Aorta (tissue), 5 donors: ENCODE measurements around the gene HECA. TPM values are rescaled to one million over a fixed set of nuclear protein-coding genes. Genes with fewer than 3 reads are reported as not detected.
"Not testable (repeated sequence)": the region's sequence is repeated elsewhere in the genome, so short reads cannot be mapped to it uniquely, and the experiment has no call there.

Experiments used
- ATAC-seq: fragments of 200-7000 bp; cut with Tn5 transposase; one replicate; pipeline ENCODE4 v1.9.1; 2022; ENCODE audit warnings: moderate library complexity; ENCODE audit not compliant: low FRiP score
- DNase-seq, 2 donors: peaks; one replicate each; pipeline ENCODE4 v3.0.0-alpha.2; 2020
- H3K27ac ChIP-seq, 2 donors: one replicate each; pipeline ENCODE4 v1.5.1; 2013; ENCODE audit warnings: low read length in 2 of 2, mild to moderate bottlenecking in 2 of 2, moderate library complexity in 2 of 2, control low read depth in 1 of 2, inconsistent platforms in 1 of 2, low read depth in 1 of 2
- H3K27me3 ChIP-seq, 2 donors: one replicate each; pipeline ENCODE4 v1.6.1; 2013; ENCODE audit warnings: control low read depth in 1 of 2, low read length in 1 of 2, mild to moderate bottlenecking in 1 of 2, moderate library complexity in 1 of 2; ENCODE audit not compliant: insufficient read depth in 2 of 2, control insufficient read depth in 1 of 2
- H3K36me3 ChIP-seq, 2 donors: one replicate each; pipeline ENCODE4 v1.6.1; 2013; ENCODE audit warnings: control low read depth in 1 of 2, low read length in 1 of 2, mild to moderate bottlenecking in 1 of 2; ENCODE audit not compliant: insufficient read depth in 2 of 2, control insufficient read depth in 1 of 2
- H3K4me1 ChIP-seq, 2 donors: one replicate each; pipeline ENCODE4 v1.6.1; 2013; ENCODE audit warnings: low read length in 2 of 2, control low read depth in 1 of 2, mild to moderate bottlenecking in 1 of 2, moderate library complexity in 1 of 2; ENCODE audit not compliant: insufficient read depth in 2 of 2, control insufficient read depth in 1 of 2
- H3K4me3 ChIP-seq, 2 donors: one replicate each; pipeline ENCODE4 v1.5.1; 2013; ENCODE audit warnings: low read length in 2 of 2, control low read depth in 1 of 2, mild to moderate bottlenecking in 1 of 2
- H3K9me3 ChIP-seq: one replicate; pipeline ENCODE4 v1.6.1; 2013; ENCODE audit warnings: mild to moderate bottlenecking, low read length; ENCODE audit not compliant: control insufficient read depth
- WGBS, 2 donors: extraction: QIAGEN DNeasy Blood & Tissue Kit; methylation state at CpG; one replicate each; pipeline ENCODE4 v1.1.7; 2013; 5-methylcytosine and 5-hydroxymethylcytosine counted together
- intact Hi-C, 2 donors: fragments of 100-400 bp; cut with DNase I; formaldehyde crosslinking; loops; one replicate each; pipeline versions ENCODE4 v1.14.2 to v1.15.0; 2022
- polyA plus RNA-seq, 2 donors: library from polyadenylated mRNA; stranded (reverse); fragments of 200-250 nt; gene quantifications; one replicate each; pipeline ENCODE4 v1.2.3, GENCODE V29; 2013
- total RNA-seq, 2 donors: library from RNA; stranded (reverse); fragmentation: NEBNext Ultra II Directional; extraction: Animal tissue kit (Norgen Biotek cat#: 25700); gene quantifications; one replicate each; pipeline ENCODE4 v1.2.1, GENCODE V29; 2021
- donor health status: healthy with polysubstance abuse.
- donor health status: Bipolar disorder and iron deficiency.
- donor health status: DM: no; HTN: no; CAD: no.
- donor health status: DM: no; HTN: no; CAD: no.
- donor health status: DM: yes; HTN: yes; CAD: no.

HECA gene
- total and polyA plus RNA-seq, 4 donors = 12.4 to 53.2 (median 38.0) TPM

DNA sequence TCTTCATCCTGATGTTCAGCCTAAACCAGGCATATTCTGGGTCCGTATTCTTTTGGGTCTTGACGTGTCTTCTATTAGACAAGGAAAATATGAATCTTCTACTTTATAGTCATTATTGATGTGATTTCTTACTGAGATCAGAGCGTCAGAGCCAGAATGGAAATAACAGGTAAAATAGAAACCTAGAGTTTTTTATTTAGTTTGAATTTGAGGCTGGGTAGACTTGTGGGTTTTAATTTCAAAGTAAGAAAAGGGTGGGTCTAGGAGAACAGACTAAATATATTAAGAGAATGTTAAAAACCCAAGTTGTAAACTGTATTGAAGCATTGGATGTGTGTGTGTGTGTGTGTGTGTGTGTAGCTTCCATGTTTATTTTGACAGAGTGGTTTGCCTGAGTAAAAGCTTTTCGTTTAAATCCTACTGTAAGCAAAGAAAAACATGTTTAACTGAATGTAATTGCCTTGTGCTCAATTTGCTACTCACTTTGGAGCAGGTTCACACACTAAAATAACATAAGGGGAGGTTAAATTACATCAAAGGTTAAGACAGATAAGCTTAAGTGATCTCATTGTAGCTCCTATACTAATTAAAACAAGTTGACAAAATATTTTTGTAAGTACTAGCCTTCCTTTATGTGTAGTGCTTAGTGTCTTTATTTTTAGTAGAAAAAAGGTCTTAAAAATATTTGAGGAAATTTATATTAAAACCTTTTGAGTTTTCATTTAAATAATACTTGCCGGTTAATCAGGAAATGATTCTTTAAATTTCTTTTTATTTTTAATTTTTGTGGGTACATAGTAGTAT lies 17.4 kb downstream of the HECA start:
- no peak overlapping the region for H3K4me3 ChIP-seq
- H3K27ac ChIP-seq = no peak overlapping the region
- ATAC-seq (no peak), DNase-seq (no peak)
- no peaks in the 10 kb centered on the region for H3K27me3 ChIP-seq
- peaks cover 12 to 32% of the 10 kb centered on the region in 2 donors for H3K4me1 ChIP-seq
- H3K36me3 ChIP-seq = no peaks in the 10 kb centered on the region
- H3K9me3 ChIP-seq = no peaks in the 10 kb centered on the region
- intact Hi-C loops = no loop called here
- 56 to 59% methylated on average over 5 of the region's 5 CpGs for WGBS, 2 donors

DNA sequence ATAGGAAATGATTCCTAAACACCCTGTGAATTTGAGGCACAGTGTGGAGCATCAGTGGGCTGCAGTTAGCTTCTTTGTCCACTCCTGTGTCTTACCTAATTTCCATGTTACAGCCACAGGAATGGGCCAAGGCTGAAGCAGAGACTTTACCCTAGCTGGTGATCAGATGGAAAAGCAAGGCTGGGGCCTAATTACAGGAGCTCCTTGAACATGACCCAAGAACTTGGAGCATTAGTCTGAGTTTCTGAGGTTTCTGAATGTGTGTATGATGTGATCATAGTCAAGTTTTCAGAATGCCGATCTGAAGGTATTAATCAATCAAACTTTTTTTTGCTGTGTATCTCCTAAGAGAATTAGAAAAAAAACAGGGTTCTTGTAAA lies 18.0 kb downstream of the HECA start:
- ATAC-seq (no peak), DNase-seq (no peak)
- Histone ChIP-seq H3K9me3 (no peaks in the 10 kb centered on the region), H3K4me3 (no peak overlapping the region), H3K27me3 (no peaks in the 10 kb centered on the region), H3K36me3 (no peaks in the 10 kb centered on the region), H3K27ac (no peak overlapping the region), H3K4me1 (peaks cover 12 to 27% of the 10 kb centered on the region in 2 donors)
- WGBS, 2 donors = 44 to 63% methylated on average over 1 of the region's 1 CpG
- intact Hi-C loops = no loop called here

DNA sequence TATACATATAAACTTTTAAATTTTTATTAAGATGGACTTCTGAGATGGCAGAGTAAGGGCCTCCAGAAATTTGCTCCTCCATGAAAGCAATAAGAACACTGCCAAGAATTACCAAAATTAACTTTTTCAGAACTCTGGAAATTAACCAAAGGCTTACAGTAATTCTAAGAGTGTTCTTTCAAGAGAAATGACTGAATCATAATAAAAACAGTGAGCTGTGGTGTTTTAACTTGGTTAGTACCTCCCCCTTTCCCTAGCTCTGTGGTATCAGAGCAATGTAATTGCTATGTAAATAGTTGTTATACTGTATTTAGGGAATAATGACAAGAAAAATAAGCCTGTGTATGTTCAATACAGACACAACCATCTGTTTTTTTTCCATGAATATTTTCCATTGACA lies 19.0 kb downstream of the HECA start:
- no peaks in the 10 kb centered on the region for H3K9me3 ChIP-seq
- peaks cover 12 to 25% of the 10 kb centered on the region in 2 donors for H3K4me1 ChIP-seq
- intact Hi-C loops = no loop called here
- no peaks in the 10 kb centered on the region for H3K27me3 ChIP-seq
- DNase-seq (no peak), ATAC-seq (peak; percentile 42)
- H3K27ac ChIP-seq = no peak overlapping the region
- H3K36me3 ChIP-seq = no peaks in the 10 kb centered on the region
- H3K4me3 ChIP-seq = no peak overlapping the region

DNA sequence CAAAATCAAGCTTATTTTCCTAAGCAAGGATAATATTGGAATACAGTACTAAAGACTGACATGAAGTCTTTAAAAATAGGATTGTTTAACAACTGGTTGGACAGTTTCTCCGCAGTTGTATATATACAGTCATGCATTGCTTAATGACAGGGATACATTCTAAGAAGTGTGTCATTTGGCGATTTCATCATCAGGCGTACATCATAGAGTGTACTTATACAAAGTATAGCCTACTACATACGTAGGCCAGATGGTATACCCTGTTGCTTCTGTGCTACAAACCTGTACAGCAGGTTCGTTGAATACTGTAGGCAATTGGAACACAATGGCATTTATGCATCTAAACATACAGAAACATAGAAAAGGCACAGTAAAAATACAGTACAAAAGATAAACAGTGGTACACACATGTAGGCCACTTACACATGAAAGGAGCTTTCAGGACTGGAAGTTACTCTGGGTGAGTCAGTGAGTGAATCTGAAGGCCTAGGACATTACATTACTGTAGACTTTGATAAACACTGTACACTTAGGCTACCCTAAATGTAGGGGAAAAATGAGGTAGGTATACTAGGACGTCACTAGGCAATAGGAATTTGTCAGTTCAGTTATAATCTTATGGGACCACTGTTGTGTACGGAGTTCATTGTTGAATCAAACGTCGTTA lies 20.1 kb downstream of the HECA start:
- 92 to 93% methylated on average over 9 of the region's 9 CpGs for WGBS, 2 donors
- H3K27ac ChIP-seq = no peak overlapping the region
- no peaks in the 10 kb centered on the region for H3K27me3 ChIP-seq
- H3K4me1 ChIP-seq = peaks cover 4 to 16% of the 10 kb centered on the region in 2 donors
- ATAC-seq (no peak), DNase-seq (no peak)
- no peak overlapping the region for H3K4me3 ChIP-seq
- no peaks in the 10 kb centered on the region for H3K36me3 ChIP-seq
- intact Hi-C loops = no loop called here
- H3K9me3 ChIP-seq = no peaks in the 10 kb centered on the region

DNA sequence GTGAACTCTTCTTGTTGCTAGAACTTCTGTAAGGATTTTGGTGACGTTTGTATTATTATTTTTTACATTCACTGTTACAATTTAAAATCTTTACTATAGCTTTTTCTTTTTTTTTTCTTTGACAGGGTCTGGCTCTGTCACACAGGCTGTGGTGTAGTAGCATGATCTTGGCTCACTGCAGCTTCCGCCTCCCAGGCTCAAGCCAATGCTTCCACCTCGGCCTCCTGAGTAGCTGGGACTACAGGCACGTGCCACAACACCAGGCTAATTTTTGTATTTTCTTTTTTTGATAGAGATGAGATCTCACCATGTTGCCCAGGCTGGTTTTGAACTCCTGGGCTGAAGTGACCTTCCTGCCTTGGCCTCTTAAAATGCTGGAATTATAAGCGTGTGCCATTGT lies 21.2 kb downstream of the HECA start:
- 58 to 71% methylated on average over 5 of the region's 5 CpGs for WGBS, 2 donors
- DNase-seq (no peak), ATAC-seq (no peak)
- peaks cover 4 to 16% of the 10 kb centered on the region in 2 donors for H3K4me1 ChIP-seq
- intact Hi-C loops = no loop called here
- no peak overlapping the region for H3K27ac ChIP-seq
- no peak overlapping the region for H3K4me3 ChIP-seq
- H3K9me3 ChIP-seq = no peaks in the 10 kb centered on the region
- H3K36me3 ChIP-seq = no peaks in the 10 kb centered on the region
- no peaks in the 10 kb centered on the region for H3K27me3 ChIP-seq

DNA sequence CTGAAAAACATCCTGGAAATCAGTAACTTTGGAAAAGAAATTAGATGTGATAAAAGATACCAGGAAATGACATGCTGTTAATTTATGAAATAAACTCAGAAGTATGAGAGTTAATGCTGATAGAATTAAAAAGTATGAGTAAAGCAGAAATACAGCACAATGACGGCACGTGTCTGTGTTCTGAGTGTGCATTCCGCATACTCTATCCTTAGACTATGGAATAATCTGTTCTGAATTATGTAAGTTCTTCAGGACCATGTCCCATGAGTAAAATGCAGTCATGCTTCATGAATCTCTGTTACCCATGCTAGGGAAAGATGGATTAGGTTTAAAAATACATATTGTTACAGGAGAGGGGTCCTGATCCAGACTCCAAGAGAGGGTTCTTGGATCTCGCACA lies 21.7 kb downstream of the HECA start:
- H3K27ac ChIP-seq = no peak overlapping the region
- H3K27me3 ChIP-seq = no peaks in the 10 kb centered on the region
- H3K36me3 ChIP-seq = no peaks in the 10 kb centered on the region
- WGBS, 2 donors = 75 to 84% methylated on average over 4 of the region's 4 CpGs
- no peak overlapping the region for H3K4me3 ChIP-seq
- intact Hi-C loops = no loop called here
- no peaks in the 10 kb centered on the region for H3K9me3 ChIP-seq
- H3K4me1 ChIP-seq = peaks cover 4 to 16% of the 10 kb centered on the region in 2 donors
- no peak for DNase-seq
- ATAC-seq = no peak

DNA sequence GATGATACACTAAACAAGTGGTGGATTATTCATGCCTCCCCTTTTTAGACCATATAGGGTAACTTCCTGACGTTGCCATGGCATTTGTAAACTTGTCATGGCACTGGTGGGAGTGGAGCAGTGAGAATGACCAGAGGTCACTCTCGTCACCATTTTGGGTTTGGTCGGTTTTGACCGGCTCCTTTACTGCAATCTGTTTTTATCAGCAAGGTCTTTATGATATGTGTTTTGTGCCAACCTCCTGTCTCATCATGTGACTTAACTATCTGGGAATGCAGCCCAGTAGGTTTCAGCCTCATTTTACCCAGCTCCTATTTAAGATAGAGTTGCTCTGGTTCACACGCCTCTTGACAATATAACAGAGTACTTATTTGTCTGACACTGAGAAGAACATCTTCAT lies 22.2 kb downstream of the HECA start:
- H3K36me3 ChIP-seq, H3K9me3 ChIP-seq, ATAC-seq, DNase-seq, H3K27ac ChIP-seq, H3K4me3 ChIP-seq, H3K27me3 ChIP-seq, intact Hi-C loops: not testable (repeated sequence)
- 68 to 76% methylated on average over 5 of the region's 5 CpGs for WGBS, 2 donors
- peaks cover 4 to 16% of the 10 kb centered on the region in 2 donors for H3K4me1 ChIP-seq

DNA sequence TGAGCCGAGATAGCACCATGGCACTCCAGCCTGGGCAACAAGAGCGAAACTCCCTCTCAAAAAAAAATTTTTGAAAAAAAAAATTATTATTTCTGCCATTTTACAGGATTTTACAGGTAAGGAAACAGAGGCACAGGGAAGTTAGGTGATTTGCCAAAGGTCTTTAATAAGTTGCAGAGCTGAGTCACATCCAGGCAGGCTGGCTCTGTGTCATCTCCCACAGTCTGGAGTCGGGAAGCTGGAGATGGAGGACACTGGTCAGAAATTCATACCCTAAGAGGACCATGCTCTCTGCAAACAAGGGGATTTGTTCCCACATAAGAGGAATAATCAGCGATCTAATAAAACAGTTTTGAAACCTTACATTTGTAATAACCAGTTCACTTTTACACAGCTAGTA lies 24.1 kb downstream of the HECA start:
- no peak overlapping the region for H3K27ac ChIP-seq
- intact Hi-C loops = no loop called here
- peaks cover 0 to 14% of the 10 kb centered on the region in 2 donors for H3K4me1 ChIP-seq
- no peaks in the 10 kb centered on the region for H3K36me3 ChIP-seq
- H3K27me3 ChIP-seq = no peaks in the 10 kb centered on the region
- ATAC-seq = no peak
- H3K9me3 ChIP-seq = no peaks in the 10 kb centered on the region
- no peak for DNase-seq
- WGBS, 2 donors = 89 to 92% methylated on average over 4 of the region's 4 CpGs
- H3K4me3 ChIP-seq = no peak overlapping the region

DNA sequence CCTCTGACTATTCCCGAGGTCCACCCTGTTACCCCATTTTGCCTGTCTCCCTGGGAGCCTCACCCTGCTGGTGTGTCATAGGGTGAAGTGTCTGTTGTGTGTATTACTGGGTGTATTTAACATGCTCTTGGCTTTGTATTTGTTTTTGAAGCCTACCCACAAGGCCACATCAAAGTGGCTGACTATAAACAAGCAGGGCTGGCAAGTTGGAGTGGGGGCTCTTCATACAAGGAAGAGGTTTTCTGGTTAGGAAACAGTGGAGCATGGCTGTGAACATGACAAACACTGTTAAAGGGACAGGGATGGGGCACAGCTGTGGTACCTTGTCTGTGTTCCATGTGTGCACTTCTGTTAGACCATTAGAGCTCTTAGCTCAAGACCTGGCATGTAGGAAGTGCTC lies 26.3 kb downstream of the HECA start:
- Histone ChIP-seq H3K36me3 (peaks cover 0 to under 1% of the 10 kb centered on the region in 2 donors), H3K4me1 (peaks cover 0 to 2% of the 10 kb centered on the region in 2 donors), H3K4me3 (no peak overlapping the region), H3K27me3 (no peaks in the 10 kb centered on the region), H3K9me3 (no peaks in the 10 kb centered on the region), H3K27ac (no peak overlapping the region)
- DNase-seq (no peak), ATAC-seq (no peak)
- 76 to 82% methylated on average over 1 of the region's 1 CpG for WGBS, 2 donors
- intact Hi-C loops = no loop called here
